Left renal pelvis (tissue), 4 donors: ENCODE measurements around the gene EHHADH. TPM values are rescaled to one million over a fixed set of nuclear protein-coding genes. Genes with fewer than 3 reads are reported as not detected.
A peak's percentile ranks its signal among the peaks of the same experiment; 100 is the strongest.
"Not testable (repeated sequence)": the region's sequence is repeated elsewhere in the genome, so short reads cannot be mapped to it uniquely, and the experiment has no call there.

Experiments used
- DNase-seq, 4 donors: peaks; one replicate each; pipeline ENCODE4 v3.0.0-alpha.2; 2013; ENCODE audit warnings: low read depth in 4 of 4, low spot score in 3 of 4
- polyA plus RNA-seq, 4 donors: library from polyadenylated mRNA; unstranded; fragments of 120-200 nt; gene quantifications; one replicate each; pipeline ENCODE4 v1.2.1, GENCODE V29; 2013; ENCODE audit not compliant: insufficient read length in 4 of 4

Gene EHHADH
- 10 to 100 TPM in 3 of 4 donors, 1 to 10 TPM in 1; 6.6 to 27.3 (median 24.4) TPM for polyA plus RNA-seq

DNA sequence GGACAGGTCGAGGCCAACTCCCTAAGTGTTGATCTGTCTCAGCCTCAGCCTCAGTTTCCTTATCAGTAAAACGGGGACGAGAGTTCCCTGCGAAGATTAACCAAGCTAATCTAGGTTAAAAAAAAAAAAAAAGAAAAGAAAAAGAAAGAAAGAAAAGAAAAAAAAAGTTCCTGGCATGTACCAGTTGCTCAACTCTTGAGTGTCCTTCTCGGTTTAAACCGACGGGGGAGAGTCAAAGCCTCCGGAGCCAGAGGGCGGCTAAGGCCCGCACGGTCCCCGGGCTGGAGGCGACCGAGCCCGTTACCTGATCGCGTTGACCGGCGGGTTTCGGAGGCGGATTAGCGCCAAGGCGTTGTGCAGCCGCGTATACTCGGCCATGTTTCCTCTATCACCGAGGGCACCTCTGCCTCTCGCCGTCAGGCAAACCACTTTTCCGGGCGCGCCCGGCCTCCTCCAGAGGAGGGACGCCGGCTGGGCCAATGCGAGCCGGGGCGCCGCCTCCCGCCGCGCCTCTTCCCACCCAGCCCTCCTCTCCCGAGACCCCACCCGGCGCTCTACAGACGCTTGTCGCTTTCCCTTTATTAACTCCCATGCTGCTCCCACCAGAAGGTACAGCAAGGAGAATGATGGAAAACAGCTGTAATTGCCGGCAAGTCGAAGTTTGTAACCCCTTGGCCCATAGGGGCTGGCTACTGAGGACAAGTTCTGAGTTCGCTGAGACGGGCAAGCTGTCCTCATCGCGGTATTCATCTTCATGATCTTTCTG is at the start of gene EHHADH:
EHHADH (minus strand) TSS at position 405 of the 766 bp plus-strand sequence; CDS start at position 378, 27 bp downstream.
- DNase-seq: peak; percentile 57 to 66 (median 64)

DNA sequence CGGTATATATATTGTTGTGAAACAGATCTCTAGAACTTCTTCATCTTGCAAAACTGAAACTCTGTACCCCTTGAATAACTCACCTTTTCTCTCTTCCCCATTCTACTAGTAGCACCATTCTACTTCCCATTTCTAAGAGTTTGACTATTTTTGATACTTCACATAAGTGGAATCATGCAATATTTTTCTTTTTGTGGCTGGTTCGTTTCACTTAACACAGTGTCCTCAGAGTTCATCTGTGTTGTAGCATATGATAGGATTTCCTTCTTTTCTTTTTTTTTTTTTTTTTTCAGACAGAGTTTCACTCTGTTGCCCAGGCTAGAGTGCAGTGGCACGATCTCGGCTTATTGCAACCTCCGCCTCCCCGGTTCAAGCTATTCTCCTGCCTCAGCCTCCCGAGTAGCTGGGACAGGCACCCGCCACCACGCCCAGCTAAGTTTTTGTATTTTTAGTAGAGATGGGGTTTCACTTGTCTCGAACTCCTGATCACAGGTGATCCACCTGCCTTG is 46.1 kb upstream of the EHHADH start:
- not testable (repeated sequence) for DNase-seq

DNA sequence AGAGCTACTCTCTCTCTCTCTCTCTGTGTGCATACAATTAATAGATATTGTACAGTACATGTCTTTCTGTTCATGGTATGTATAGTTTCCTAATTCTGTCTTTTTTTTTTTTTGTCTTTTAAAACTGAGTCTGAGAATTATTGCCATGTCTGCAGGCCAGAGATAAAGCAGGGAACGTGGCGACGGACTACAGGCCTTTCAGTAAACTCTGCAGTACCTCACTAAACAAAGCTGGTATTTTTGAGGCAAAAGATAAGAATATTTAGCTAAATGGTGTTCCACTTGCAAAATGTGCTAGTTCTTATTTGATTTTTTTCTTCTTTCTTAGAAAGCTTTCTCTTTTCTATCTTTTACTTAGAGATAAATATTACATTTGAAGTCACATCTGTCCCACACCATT is 44.0 kb upstream of the EHHADH start:
- DNase-seq: no peak

DNA sequence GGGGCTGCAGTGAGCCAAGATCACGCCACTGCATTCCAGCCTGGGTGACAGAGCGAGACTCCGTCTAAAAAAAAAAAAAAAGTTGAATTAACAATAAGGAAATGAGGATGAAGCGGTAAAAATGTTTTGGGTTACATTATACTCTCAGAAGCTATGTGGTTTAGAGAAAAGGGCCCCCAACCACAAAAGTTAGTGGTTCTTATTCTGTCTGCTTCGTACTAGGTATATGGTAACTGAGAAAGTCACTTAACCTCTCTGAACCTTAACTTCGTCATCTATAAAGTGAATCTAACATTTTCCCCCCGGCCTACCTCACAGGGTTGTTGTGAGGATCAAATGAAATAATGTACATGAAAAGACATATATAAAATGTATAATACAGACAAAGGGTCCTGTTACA is 38.4 kb upstream of the EHHADH start:
- no peak for DNase-seq

DNA sequence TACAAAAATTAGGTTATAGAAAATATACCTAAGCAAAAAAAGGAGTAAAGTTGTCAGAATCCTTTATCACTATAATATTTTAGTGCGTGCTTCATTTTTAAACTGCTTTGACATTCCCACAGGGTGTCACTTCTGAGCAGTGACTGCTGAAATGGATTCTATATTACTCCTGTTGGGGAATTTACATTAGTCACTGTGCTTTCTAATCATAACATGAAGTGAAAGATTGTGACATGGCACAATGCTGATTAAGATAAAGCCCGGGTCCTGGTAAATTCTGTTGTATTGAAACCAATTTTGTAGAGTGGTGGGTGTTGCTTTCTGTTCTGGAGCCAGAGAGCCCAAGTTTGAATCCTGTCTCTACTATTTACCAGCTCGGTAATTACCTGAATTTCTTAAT is 36.4 kb upstream of the EHHADH start:
- no peak for DNase-seq

DNA sequence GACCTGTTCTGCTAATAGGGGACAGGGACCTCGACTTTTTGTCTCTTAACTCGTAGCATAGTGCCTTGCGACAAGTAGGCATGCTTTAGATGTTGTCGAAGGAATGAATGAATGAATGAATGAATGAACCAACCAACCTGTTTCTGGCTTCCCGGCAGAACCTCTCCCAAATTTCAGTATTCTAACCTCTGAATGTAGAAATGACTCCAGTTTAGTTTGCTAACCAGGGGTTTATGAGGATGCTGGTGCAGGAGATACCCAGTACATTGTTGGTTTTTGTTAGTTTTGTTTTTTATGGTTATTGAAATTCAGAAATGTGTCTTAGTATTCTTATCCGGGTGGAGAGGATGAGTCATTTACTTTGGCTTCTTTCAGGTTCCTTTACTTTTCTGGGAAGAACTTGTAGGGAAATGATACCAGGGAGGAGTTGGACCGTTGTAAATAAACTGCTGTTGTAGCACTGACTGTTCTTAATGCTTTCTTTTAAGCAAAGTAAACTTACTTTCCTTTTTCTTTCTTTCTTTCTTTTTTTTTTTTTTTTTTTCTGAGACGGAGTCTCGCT is 29.6 kb upstream of the EHHADH start:
- DNase-seq: no peak

DNA sequence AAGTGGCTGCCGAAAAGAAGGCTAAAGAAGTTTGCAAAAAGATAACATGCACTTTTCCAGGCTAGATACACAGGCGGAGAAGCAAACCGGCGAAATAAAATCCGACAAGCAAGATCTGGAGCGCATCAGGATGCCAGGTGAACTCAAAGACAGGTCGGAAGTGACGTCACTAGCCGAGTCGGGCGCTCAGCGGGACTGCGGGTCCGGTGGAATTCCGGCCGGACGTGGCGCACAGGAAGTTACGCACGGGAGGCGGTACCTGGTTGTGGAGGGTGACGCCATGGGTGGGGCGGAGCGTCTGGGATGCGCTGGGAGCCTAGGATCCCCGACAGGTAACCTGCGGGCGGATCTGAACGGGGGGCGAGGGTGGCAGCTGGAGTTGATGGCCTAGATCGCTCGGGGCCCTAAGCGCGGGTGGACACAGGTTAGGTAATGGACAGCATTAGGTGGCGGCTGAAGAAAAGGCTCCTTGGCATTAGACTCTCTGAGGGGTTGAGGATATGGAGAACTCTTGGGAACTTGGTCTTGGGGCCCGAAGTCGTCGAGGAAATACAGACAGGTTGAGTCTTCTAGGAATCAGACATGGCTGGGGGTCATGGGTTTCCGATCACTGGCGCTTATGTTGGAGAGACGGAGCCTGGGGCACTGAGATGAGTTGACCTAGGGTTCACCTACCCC is 29.0 kb upstream of the EHHADH start:
- DNase-seq: peak; percentile 89 to 96 (median 92)

DNA sequence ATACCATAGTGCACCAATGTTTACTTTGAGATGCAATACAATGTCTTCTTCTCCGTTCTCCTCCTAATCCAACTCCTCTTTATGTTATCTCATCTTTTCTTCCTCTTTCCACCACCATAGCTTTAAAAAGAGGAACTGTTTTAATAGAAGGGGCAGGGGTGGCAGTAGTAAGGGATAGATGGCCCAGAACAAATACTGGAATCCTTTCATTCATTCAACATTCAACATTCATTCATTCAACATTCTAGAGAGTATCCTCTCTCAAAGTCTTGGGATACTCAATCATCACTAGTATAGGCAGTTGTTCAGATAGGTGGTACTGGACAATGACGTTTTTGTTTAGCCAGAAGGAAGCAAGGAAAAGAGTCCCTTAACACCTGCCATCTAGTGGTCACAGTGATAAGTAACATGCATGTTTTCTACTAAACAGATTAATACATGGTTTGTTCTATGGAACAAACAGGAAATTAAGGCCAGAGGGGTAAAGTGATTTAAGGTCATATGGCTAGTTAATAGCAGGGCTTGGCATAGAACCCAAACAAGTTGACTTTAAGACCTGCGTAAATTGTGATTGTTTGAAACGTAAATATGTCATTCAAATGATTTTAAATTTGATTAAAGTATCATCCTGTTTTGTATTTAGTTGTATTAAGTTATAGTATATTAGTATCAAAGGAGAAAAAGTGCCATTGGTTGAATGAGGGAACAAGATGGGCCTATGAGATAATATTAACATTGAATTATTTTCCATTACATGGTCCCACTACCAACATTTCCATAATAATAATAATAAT is 26.9 kb upstream of the EHHADH start:
- peak in 1 of 4 donors; percentile 6 for DNase-seq

DNA sequence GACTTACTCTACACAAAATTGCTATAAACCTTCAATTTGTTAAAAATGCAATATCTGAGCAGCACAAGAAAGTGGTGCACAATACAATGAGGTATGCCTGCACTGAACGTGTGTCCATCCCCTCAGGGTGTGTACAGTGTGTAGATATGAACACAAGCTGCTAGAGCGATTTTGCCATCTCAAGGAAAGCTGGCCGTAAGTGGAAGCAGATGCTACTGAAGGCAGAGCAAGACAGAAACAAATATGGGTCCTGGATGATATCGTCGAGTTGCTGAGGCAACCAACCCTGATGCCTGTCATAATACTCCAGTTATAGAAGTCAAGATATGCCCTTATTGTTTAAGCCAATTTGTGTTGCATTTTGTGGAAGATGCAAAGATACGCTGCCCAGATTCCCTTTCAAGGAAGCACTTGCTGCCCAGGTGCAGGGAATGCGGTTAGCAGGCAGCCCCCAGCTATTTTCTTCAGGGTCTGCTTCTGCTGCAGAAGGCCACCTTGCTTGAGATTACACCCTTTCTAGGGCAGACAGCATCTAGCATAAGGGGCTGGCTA is 25.8 kb upstream of the EHHADH start:
- DNase-seq: no peak

DNA sequence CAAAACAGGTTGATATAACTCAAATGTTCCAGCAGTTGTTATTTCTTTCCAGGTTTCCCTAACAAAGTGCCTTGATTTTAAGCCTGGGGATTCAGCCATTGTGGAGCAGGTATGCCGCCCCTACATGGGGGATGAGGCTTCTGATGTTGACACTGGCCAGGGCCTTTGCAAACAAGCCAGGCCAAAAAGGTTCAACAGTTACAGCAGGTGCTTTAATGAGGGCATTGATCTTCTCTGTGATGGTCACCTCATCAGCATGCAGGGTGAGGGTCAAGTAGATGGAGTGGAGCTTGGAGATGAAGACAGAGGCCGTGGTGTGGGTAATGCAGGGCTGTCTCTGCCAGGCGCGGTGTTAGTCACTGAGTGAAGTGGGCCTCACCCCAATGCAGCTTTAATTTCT is 22.6 kb upstream of the EHHADH start:
- DNase-seq: no peak

DNA sequence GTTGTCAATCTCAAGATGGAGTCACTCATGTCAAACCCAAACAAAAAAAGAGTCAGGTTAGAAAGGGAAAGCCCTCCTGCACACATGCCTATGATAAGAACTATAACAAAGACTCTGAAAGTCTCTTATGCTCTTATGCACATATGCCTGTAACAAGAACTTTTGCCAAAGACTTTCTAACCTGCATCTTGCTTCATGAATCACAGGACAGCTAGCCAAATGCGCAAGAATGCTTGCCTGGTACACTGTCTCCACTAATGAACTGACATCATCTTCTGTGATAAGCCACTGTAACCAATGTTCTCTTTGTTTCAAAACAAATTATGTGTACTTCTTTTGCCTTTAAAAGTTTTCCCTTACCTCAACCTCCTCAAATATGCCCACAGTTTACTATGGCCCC is 18.2 kb upstream of the EHHADH start:
- DNase-seq: no peak

DNA sequence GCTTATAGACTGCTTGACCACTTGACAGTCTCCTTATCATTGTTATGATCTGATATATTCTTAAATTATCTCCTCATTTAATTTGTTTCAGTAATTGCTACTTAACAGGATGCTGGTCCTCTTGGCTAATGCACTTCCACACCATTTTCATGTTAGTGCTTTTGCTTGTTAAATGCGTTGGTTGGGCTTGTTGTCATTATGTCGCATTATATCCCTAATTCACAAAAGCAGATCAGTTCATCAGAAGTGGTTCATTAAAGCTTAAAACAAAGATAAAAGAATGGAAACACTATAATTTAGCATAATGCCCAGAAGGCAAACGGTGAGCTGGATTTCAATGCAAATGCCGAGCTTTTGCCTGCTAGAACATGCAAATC is 17.1 kb upstream of the EHHADH start:
- no peak for DNase-seq

DNA sequence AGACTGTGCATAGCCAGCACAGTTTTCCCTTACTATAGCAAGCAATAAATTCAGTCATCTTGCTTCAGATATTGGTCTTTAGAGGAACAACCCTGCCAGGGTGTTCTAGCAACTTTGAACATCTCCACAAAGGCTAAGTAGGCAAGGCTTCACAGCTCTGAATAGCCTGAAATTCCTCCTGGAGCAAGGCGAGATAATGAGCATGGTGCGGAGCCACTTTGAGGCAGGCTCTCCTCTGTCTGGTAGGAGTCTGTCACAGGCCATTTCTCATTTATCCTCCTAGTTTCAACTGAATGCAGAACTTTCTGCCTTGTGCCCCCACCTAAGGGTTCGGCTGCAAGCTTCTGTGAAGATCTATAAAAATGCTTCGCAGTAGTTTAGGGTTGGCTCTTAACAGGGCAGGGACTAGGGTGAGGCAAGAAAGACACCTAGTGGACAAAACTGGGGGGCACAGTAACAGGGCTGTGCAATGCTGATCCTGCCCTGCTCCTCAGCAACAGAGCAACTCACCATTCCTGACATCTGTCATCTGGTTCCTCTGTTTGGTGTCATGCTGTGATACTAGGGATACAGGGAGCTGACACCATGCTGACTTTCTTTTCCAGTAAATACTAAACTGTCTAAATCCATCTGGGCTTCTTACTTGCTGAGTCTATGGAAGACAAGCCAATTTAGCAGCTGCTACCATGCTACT is 16.6 kb upstream of the EHHADH start:
- DNase-seq: no peak

DNA sequence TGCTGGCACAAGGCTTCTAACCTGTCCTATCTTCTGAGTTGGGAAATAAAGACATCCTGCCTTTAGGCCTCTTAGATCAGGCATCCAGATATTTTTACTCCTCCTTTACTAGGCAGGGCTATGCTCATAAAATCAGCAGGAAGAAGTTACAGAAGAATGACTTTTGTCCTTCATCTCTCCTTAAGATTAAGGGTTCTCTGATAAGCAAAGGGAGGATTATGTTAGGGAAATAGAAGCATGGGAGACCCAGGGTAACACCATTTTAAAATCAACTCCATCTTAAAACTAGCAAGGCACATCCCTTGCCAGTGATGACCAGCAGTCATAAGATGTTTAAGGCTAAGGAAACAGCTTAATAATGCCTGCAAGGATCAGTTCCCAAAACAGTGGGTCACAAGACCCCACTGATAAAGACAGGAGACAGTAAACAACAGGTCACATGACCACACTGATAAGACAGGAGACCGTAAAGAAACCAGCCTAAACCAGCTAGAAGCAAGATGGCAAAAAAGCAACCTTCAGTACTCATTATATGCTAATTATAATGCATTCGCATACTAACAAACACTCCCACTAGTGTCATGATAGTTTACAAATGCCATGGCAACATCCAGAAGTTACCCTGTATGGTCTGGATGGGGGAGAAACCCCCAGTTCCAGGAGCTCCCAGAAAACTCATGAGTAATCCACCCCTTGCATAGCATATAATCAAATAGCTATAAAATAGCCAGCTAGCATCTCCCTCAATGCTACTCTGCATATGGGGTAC is 14.5 kb upstream of the EHHADH start:
- no peak for DNase-seq

DNA sequence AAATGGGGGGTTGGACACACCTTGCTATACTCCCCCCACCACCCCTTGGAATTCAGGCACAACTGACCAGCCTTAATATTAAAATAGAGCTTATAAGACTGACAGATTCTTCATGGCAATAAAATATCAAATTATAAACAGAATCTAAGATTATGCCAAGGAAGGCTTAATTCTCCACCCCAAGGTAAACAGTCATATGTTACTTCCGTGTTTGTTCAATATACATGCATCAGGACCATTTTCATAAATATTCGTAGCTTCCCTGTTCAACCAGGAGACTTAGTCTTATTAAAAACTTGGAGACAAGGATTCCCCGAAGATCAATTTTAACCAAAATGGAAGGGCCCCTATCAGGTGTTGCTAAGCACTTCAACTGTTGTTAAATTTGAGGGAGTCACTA is 13.3 kb upstream of the EHHADH start:
- DNase-seq: no peak

DNA sequence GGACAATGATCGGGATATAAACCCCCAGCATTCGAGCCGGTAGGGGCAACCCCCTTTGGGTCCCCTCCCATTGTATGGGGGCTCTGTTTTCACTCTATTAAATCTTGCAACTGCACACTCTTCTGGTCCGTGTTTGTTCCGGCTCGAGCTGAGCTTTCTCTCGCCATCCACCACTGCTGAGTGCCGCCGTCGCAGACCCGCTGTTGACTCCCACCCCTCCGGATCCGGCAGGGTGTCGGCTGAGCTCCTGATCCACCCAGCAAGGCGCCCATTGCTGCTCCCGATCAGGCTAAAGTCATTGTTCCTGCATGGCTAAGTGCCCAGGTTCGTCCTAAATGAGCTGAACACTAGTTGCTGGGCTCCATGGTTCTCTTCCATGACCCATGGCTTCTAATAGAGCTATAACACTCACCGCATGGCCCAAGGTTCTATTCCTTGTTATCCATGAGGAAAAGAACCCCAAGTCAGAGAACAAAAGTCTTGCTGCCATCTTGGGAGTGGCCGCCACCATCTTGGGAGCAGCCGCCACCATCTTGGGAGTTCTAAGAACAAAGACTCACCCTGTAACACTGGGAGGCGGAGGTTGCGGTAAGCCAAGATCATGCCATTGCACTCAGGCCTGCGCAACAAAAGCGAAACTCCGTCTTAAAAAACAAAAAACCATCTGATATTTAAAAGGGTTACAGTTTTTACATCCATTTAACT is 11.2 kb upstream of the EHHADH start:
- no peak for DNase-seq

DNA sequence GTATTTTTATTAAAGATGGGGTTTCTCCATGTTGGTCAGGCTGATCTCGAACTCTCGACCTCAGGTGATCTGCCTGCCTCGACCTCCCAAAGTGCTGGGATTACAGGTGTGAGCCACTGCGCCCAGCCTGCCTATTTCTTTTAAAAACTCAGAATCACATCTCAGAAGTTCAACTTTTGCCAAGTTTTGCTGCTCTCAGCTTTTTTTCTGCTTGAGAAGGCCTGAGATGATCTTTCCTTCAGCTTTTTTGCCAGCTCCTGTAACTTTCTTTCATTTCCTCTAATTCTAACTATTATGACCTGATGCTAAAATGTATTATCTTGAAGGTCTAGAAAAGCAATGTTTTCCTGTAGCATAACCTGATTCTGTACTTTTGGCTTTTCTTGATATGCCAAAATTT is 9.6 kb upstream of the EHHADH start:
- no peak for DNase-seq

DNA sequence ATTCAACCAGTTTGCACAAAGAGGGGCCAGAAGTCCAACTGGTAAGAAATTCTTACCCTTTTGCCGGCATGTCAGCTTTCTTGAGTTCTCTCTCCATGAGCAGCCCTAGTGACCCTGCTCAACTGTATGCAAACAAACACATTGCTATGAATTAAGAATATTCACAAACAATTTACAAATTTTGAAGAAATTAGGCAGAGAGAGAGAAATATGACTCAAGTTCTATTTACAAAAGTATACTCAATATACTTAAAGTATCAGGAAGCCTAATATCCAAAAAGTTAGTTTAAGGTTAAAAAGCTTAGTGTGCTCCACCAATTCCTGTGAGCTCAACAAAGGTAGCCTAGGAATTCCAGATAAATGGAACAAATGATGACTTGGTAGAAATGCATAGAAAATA is 3.5 kb upstream of the EHHADH start:
- DNase-seq: no peak

DNA sequence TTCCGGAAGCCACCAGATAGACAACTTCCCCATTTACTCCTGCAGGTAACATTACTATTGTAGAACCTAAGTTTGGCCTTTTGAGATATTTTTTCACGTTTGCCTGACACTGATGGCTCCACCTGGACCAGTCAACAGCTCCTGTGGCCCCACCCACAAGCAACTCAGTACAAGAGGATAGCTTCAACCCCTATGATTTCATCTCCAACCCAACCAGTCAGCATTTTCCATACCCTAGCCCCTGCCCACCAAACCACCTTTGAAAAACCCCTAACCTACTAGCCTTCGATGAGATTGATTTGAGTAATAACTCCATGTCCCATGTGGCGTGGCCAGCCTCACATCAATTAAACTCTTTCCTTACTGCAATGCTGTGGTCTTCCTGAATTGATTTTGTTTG is 950 bp upstream of the EHHADH start:
- DNase-seq: no peak
